Stimulated activated CD4-positive, alpha-beta T cell treated with anti-CD3 and anti-CD28 coated beads, TNF-alpha, amount 100 ng/mL, for 1 hour (primary cell): ENCODE measurements around the gene MKRN2.
"Not testable (repeated sequence)": the region's sequence is repeated elsewhere in the genome, so short reads cannot be mapped to it uniquely, and the experiment has no call there.

ENCODE experiments used
- DNase-seq, 3 donors: peaks; one replicate each; pipeline ENCODE4 v3.0.0-alpha.2; 2020; ENCODE audit warnings: low read depth in 3 of 3, low spot score in 1 of 3

The MKRN2 gene

DNA sequence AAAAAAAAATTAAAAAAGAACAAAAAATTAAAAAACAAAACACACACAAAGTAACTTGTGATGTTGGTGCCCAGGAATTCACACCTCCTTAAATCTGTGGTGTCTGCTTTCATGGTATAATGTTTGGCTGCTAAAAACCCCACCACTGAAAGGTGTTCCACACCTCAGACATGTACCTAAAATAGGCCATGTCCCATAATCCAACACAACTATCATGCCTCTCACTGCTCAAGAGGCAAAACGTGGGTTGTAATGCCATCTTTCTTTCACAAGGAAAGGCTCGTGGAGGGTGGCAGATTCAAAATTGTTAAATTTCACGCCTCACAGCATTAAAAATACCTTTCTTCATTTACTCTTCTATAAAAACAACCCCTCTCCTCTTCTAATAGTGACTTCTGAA lies 29.5 kb downstream of the MKRN2 start:
- no peak for DNase-seq

DNA sequence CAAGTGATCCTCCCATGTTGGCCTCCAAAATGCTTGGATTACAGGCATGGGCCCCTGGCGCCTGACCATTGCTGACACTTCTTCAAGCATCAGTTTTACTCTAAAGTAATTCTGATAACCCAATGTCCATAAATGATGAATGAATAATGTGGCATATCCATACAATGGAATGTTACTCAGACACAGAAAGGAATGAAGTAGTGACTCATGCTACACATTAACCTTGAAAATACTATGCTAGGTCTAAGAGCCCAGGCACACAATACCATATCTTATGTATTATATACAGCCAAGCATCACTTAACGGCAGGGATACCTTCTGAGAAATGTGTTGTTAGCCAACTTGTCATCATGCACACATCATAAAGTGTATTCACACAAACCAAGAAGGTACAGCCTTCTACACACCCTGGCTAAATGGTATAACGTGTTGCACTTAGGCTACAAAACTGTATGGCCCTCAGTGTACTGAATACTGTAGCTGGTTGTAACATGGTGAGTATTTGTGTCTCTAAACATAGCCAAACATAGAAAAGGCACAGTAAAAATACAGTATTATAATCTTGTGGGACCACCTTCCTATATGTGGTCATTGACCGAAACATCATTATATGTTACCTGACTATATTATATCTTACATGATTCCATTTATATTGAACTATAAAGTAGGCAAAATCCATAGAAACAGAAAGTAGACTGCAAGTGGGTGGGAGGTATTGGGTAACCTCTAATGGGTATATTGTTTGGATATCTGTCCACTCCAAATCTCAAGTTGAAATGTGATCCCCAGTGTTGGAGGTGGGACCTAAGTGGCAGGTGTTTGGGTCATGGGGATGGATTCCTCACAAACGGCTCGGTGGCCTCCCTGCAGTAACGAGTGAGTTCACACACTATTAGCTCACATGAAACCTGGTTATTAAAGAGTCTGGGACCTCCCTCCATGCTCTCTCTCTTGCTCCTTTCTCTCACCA lies 31.4 kb downstream of the MKRN2 start:
- no peak for DNase-seq

DNA sequence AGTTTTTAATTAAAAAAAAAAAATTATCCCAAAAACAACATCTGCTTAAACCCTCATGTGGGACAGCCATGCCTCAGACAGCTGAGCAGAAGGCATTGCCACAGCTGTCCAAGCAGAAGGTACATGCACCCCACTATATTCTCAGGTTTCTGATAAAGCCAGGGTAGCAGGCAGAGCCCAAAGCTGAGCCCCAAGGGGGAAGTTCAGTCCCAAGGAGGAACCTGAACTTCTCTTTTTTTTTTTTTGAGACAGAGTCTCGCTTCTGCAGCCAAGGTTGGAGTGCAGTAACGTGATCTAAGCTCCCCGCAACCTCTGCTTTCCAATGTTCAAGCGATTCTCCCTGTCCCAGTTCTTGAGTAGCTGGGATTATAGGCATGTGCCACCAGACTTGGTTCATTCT lies 33.2 kb downstream of the MKRN2 start:
- DNase-seq = no peak

DNA sequence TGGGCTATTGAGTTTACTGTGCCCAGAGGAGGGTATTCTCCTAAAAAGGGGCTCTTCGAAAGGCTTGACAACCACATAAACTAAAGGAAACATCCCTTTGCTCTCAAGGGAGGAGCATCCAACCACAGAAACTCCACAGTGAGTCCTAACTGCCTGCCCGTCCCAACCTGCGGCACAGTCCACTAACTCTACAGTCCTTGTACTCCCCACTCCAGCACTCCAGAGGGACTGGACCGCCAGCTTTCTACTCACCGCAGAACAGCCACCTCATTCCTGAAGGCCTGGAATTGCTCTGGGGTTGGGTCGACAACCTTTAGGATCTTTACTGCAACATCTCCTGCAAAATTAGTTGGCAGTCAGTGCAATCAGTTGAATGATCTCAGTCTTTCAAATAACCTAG lies 34.6 kb downstream of the MKRN2 start:
- no peak for DNase-seq

DNA sequence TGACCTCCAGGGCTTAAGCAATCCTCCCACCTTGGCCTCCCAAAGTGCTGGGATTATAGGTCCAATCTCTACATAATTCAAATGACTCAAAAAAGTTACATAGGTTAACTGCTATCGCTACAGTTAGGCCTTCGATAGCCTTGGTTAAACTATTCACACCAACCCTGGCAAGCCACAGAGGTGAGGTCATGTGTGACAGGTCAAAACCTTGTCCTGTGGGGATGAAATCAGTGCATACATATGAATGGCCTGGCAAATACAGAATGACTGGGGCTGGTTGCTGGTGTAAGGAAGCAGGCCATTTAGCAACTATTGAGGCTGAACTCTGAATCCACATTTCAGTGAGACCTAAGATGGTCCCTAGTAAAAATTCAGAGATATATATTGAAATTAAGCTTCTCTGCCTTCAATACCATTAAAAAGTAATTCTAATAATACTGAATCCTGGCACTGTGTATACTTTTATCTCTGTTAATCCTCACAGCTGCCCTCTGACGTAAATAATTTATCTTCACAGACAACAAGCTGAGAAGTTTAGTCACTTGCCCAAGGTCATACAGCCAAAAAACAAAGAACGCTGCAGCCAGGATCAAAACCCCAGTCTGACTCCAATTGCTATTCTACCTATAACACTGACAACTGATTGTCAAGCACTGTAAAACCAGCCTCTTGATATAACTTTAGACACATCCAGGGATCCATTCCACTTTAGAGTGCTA lies 35.3 kb downstream of the MKRN2 start:
- DNase-seq = no peak

DNA sequence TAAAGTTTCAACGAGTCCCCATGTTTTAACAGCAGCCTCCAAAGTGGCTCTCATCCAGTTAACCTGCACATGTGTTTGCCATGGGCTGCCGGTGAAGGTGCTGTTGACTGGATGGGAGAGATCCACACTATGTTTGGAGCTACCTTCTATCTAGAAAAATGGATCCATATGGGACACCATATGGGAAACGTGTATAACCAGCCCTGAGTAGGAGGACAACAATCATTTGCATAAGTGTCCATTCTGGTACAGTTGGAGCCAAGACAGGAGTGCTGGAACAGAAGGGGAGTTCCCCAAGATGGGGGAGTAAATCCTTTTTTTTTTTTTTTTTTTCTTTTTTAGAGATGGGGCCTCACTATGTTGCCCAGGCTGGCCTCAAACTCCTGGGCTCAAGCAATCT lies 36.6 kb downstream of the MKRN2 start:
- no peak for DNase-seq

DNA sequence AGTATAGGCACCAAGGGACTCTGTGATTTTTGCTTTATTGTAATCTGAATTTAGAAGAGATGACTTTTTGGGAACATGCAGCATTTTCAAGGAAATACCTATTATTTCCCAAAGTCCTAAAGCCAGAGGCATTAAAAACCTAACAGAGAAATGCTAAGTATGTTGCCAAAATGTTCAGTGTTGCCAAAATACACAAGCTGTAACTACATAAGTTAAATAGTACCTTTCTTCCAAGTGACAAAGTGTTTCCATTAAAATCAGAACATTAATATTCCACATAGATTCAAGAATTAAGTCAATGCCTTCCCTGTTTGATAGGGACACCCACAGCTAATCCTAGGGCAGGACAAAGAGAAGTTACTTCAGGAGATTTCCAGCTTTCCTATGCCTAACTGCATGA lies 42.0 kb downstream of the MKRN2 start:
- DNase-seq = no peak

DNA sequence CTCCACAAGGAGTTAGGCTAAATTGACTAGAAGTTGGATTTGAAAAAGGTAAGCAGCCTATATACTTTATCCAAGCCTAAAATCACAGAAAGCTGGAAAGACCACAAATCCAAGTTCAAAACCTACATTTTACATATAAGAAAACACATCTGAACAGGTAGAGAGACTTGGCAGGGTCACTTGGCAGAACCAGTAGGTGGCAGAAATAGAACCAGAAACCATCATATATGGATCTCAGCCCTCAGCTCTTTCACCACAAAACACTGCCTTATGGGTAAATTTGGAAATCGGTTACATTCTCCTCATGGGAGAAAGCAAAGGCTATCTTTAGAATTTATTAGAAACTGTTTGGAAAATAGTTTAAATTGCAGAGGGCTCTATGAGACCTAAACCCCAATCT lies 44.2 kb downstream of the MKRN2 start:
- DNase-seq = no peak

DNA sequence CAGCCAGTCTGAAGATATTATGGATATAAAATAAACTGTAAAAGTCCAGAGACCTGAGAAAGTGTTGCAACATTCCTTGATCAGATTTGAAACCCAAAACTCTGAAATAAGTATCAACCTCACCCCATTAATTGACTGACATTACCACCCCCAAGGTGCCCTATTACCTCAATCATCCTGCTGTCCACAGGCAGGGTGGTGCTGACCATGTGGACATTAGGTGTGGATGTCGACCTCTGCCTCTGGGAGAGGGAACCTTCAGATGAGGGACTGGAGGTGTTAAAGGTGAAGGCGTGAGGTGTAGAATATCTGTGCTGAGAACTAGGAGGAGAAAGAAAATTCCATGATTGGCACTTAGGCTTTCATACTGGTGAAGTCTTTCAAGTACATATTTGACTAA lies 47.1 kb downstream of the MKRN2 start:
- DNase-seq = no peak

DNA sequence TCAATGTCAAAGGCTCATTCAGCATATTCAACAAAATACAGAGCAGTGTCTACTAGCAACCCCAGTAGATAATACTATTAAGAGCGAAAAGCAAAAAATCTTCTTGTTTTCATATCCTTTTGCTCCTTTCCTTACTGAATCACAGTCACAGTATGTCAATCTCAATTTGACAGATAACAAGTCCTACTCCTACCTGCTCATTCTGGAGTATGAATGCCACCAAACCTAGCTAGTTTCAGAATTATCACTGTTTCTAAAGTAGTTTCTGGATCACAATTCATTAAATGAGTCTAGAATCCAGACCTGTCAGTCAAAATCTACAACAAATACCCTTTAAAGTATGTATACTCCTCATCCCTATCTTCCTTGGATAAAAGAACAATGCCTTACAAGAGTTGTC lies 51.5 kb downstream of the MKRN2 start:
- DNase-seq = no peak

DNA sequence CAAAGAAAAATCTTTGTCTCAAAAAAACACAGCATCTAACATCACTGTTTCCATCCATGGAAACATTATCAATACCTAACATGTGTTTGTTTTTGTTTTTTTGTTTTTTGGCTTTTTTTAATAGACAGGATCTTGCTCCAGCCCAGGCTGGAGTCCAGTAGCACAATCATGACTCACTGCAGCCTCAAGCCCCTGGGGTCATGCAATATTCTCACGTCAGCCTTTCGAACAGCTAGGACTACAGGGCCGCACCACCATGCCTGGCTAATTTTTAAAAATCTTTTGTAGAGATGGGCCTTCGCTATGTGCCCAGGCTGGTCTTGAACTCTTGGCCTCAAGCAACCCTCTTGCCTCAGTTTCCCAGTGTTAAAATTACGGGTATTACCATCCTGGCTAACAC lies 54.2 kb downstream of the MKRN2 start:
- no peak for DNase-seq

DNA sequence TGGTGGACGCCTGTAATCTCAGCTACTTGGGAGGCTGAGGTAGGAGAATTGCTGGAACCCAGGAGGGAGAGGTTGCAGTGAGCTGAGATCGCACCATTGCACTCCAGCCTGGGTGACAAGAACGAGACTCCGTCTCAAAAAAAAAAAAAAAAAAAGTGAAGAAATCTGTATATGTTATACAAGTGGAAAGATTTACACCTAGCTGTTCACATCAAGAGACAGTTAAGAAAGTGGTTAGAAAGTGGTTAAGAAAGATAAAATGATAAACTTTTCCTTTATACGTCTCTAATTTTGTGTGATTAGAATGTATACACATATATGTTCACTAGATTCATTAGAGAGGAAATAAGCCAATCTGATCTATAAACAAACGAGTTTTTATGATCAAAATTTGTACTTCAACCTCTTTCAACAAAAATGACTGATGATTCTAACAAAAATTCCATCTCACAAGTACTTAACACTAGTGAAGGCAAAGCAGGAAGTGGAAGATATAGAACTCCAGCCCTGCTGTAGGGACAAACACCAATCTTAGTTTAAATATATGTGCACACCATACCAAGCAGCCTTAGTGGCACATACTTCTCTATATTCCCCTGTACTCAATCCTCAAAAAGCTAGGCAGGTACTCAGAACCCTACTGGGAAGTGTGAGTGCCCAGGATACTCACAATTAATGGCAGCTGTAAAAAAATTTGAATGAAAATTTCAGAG lies 55.8 kb downstream of the MKRN2 start:
- DNase-seq = no peak

DNA sequence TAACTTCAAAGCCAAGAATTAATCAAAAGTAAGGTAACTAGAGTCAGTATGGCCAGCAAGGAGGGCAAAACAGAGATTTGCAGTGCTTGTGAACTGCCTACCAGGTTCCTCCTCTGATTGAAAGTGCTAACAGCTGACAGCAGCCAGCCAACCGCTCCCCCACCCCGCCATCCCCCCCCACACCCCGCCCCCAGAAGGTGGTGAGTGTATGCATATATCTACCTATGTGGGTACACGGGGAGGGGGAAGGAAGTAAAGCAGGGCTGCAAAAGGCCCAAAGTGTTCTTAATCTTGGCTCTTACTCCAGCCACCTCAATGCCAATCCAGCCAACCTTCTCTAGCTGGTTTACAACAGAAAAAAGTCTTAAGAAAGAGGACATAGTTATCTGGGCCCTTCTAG lies 56.4 kb downstream of the MKRN2 start:
- DNase-seq = no peak

DNA sequence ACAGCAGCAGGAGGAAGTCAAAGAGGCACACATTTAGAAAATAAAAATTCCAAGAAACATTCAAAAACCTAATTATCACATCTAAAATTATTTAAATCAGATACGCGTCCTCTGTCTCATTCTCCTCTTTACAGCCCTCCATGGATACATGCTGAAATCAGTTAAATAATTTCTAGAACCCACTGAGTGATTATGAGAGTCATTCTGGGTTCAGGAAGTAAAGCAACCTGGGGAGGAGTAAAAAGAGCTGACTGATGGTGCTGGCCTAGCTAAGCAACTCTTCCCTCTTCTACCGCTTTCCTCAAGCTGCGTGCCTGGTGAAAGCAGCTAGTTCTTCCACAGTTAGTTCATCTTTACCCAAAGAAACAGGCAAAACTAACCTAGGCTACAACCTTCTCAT lies 58.4 kb downstream of the MKRN2 start:
- no peak for DNase-seq

DNA sequence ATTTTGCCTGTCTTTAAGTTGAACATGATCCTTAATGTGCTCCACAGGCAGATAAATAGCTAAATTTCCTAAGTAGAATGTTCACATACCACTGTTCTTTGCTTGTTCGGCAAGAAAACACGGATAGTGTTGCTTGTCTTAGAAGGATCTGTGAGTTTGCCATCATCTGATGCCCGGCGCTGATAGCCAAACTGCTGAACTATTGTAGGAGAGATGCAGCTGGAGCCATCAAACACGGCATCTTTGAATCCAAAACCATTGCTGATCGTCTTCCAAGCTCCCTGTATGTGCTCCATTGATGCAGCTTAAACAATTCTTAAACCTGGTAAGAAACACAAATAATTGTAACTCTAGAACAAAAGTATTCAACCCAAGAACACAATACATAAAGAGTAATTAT lies 61.5 kb downstream of the MKRN2 start:
- no peak for DNase-seq

DNA sequence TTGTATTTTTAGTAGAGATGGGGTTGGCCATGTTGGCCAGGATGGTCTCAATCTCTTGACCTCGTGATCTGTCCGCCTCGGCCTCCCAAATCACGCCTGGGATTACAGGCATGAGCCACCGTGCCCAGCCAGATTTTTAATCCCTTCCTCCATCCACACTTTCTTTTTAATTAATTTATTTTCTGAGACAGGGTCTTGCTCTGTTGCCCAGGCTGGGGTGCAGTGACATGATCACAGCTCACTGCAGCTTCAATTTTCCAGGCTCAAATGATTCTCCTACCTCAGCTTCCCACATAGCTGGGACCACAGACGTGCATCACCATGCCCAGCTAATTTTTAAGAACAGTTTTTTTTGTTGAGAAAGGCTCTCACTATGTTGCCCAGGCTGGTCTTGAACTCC lies 63.4 kb downstream of the MKRN2 start:
- no peak for DNase-seq

DNA sequence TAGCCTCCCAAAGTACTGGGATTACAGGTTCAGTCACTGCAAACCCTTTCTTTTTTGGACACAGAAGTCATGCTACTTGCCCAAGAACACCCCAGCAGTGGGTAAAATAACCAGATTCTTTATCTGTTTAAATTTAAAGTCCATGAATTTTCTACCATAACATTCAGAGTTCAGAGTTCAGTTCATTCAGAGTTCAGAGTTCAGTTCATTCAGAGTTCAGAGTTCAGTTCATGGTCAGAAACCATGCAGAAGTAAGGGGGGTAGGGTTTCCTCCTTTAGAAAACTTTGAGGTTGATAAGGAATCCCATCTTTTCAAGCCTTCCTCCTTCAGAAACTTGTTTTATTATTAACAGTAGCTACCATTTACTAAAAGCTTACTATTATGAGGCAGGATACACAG lies 63.8 kb downstream of the MKRN2 start:
- no peak for DNase-seq

DNA sequence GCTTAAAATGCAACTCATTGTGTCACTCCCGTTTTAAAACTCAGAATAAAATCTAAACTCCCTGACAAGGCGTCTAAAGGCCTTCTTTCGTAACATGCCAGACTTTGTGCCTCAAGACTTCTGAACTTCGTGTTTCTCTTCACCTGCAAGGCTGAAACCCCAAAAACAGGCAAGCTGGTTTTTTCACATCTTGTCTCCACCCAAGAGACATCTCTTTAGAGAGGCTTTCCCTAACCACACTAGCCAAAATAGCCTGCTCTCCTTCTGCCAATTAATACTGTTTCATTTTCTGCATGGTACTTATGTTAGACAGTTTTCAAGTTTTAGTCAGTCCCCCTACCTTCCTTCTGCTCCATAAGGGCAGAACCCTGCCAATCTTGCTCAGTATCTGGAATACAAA lies 65.4 kb downstream of the MKRN2 start:
- DNase-seq = no peak

DNA sequence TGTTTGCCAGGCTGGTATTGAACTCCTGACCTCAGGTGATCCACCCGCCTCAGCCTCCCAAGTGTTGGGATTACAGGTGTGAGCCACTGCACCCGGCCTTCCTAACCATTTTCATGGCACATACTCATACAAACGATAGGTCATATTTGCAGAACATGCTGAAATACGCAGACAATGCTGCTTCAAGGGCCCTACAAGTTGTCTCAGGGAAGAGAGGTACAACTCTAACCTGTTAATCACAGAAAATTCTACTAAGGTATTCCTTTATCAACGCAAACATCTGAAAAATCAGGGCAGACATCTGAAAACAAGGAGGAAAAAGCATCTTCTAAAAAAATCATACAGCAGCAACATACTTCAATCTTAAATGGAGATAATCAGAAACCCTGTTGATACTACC lies 67.2 kb downstream of the MKRN2 start:
- DNase-seq = no peak

DNA sequence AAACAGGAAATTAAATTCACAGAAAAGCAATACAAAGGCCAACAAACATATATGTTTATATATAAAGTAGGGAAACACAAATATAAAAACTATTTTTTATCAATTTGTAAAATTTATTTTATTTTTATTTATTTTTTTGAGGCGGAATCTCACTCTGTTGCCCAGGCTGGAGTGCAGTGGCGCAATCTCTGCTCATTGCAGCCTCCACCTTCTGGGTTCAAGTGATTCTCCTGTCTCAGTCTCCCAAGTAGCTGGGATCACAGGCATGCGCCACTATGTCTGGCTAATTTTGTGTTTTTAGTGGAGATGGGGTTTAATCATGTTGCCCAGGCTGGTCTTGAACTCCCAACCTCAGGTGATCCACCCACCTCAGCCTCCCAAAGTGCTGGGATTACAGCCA lies 68.1 kb downstream of the MKRN2 start:
- DNase-seq = not testable (repeated sequence)

DNA sequence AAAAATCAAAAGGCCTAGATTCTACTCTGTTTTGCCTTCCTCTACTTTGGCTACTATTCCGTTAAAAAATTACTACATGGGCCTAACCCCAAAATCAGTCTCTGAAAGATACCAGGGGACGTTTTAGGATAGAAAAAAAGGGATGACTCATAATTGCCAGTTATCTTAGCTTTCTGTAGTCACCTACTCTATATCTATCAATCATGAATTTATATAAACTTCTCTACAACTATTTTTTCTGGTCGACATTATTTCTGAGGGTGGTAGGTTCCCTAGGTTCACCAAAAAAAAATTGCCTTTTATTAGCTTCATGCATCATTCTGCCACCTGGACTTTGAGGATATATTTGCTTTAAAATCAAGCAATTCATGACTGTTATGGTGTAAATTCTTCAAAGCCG lies 70.5 kb downstream of the MKRN2 start:
- DNase-seq = no peak

DNA sequence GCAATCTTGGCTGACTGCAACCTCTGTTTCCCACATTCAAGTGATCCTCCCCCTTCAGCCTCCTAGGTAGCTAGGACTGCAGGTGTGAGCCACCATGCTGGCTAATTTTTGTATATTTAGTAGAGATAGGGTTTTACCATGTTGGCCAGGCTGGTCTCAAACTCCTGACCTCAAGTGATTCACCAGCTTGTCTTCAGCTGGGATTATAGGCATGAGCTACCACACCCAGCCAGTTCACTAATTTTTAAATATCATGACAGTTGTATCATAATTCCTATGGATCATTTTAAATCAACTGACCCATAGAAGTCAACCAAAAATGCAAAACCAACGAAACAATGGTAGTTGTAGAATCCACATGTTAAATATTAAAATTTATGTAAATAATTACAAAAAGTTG lies 71.9 kb downstream of the MKRN2 start:
- DNase-seq = no peak
